Putamen (tissue), 1 donor: ENCODE results near the gene EVI5.
A peak's percentile ranks its signal among the peaks of the same experiment; 100 is the strongest.
"Not testable (repeated sequence)": the region's sequence is repeated elsewhere in the genome, so short reads cannot be mapped to it uniquely, and the experiment has no call there.

Source experiments
- DNase-seq: peaks from one replicate; pipeline ENCODE4 v3.0.0-alpha.2; 2016; ENCODE audit warnings: low spot score

EVI5 gene

DNA sequence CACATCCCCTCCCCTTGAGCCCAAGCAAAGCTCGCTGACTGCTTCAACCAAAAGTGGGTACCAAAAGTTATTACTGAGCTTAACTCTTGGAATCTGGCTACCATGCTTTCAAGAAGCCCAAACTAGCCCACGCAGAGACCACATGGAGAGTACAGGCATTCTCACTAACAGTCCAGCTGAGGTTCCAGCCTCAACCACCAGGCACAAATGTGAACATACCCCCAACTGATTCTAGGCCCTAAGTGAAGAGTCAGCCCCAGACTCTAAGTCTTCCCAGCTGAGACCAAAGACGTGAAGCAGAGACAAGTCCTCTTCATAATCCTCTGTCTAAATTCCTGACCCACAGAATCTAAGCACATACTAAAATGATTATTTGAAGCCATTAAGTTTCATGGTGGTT, 36.8 kb downstream of the EVI5 start:
- DNase-seq: no peak

- DNase-seq: no peak
Observed at GRCh38 chr1:92747735-92748134, 37.2 kb downstream of the EVI5 start.

- DNase-seq: not testable (repeated sequence)
Observed at GRCh38 chr1:92746255-92746654, 38.7 kb downstream of the EVI5 start.

DNA sequence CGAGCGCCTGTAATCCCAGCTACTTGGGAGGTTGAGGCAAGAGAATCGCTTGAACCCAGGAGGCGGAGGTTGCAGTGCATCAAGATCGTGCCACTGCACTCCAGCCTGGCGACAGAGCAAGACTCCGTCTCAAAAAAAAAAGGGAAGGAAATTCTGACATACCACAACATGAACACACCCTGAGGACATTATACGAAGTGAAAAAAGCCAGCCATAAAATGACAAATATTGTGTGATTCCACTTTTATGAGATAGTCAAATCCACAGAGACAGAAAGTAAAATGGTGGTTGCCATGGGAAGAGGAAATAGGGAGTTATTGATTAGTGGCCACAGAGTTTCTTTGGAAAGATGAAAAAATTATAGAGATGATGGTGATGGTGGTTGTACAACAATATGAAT, 41.7 kb downstream of the EVI5 start:
- DNase-seq: no peak

GRCh38 chr1:92739669-92740524, 45.0 kb downstream of the EVI5 start:
- DNase-seq: no peak

DNA sequence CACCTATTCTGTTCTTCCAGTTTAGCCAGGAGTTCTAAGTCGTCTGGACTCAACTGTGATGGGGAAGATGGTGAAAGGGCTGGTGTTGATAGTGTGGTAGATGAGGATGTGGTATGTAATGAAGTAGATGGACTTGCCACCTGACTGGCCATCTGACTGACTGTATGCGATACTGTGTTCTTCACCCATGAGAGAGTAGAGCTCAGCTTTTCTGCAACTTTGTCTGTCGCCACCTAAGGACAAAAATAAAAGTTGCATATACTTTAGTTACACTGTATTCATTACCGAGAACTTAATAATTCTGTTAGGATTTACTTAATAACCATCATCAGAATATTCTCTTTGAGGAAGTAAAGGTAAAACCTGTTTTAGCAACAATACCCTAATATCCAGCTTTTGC, 48.5 kb downstream of the EVI5 start:
- DNase-seq: no peak

DNA sequence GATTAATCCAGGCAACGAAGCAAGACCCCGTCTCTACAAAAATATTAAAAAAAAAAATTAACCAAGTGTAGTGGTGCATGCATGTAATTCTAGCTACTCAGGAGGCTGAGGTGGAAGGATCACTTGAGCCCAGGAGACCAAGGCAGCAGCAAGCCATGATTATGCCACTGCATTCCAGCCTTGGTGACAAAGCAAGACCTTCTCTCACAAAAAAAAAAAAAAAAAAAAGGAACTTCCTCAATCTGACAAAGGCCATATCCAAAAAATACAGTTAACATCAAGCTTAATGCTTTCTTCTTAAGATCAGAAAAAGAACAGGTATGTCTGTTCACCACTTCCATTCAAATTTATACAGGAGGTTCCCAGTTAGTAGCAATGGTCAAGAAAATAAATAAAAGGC, 54.4 kb downstream of the EVI5 start:
- no peak for DNase-seq

- DNase-seq: no peak
Observed at GRCh38 chr1:92728697-92729096, 56.2 kb downstream of the EVI5 start.

DNA sequence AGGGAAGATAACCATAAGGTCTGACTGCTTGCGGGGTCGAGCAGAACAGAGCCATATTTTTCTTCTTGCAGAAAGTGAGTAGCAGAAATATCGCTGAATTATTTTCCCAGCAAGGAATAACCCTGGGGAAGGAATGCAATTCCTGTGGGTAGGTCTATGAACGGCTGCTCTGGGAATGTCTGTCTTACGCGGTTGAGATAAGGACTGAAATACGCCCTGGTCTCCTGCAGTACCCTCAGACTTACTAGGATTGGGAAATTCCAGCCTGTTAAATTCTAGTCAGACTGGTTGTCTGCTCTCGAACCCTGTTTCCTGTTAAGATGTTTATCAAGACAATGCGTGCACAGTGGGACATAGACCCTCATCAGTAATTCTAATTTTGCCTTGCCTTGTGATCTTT, 61.2 kb downstream of the EVI5 start:
- DNase-seq: not testable (repeated sequence)

DNA sequence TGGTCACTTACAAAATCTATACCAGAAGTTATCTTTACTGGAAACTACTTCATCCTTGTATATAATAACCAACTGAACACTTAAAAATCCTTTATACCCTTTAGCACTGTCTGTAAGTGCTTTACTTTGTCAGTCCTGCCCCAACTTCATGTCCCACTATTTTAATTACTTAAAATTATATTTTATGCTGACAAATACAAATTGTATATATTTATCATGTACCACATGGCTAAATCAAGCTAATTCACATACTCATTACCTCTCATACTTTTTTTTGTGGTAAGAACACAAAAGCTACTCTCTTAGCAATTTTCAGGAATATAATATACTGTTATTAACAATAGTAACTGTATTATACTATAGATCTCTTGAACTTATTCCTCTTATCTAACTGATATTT, 63.0 kb downstream of the EVI5 start:
- no peak for DNase-seq

- not testable (repeated sequence) for DNase-seq
Observed at GRCh38 chr1:92721157-92721556, 63.8 kb downstream of the EVI5 start.

GRCh38 chr1:92715476-92715951, 69.4 kb downstream of the EVI5 start:
- peak; percentile 0 for DNase-seq

DNA sequence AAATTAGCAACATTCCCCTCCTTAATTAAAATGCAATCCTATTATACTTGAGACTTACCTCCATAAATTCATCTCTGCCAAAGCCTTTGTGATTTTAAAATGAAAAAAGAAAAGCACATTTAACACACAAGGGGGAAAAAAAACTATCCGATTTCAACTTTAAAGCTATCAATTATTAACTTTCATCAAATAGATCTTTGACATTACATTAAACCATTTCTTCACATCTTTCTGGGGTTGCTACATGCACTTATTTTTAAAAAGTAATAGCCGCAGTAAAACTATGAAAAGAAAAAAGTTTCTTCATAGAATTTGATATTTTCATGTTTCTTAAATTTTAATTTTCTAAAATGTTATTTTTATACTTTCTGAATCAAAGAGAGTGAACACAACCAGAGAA, 71.0 kb downstream of the EVI5 start:
- DNase-seq: no peak

- no peak for DNase-seq
Observed at GRCh38 chr1:92711473-92712165, 73.3 kb downstream of the EVI5 start.

GRCh38 chr1:92709738-92710137, 75.2 kb downstream of the EVI5 start:
- DNase-seq: no peak

GRCh38 chr1:92708368-92708950, 76.4 kb downstream of the EVI5 start:
- no peak for DNase-seq

- DNase-seq: no peak
Observed at GRCh38 chr1:92707709-92708108, 77.2 kb downstream of the EVI5 start.

DNA sequence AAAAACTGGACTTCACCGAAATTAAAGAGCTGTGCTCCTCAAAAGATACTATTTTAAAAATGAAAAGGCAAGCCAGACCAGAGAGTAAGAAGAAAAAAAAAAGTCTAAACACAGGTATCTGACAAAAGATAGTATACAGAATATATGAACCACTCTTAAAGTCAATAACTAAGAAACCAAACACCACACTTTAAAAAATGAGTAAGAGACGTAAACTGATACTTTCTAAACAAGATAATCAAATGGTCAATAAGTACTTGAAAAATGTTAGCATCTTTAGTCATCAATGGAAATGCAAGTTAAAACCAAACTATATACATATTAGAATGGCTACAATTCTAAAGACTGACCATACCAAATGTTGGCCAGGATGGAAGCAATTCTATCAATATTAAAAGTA, 77.6 kb downstream of the EVI5 start:
- no peak for DNase-seq

GRCh38 chr1:92705446-92705845, 79.5 kb downstream of the EVI5 start:
- no peak for DNase-seq

- DNase-seq: no peak
Observed at GRCh38 chr1:92701147-92701546, 83.8 kb downstream of the EVI5 start.

DNA sequence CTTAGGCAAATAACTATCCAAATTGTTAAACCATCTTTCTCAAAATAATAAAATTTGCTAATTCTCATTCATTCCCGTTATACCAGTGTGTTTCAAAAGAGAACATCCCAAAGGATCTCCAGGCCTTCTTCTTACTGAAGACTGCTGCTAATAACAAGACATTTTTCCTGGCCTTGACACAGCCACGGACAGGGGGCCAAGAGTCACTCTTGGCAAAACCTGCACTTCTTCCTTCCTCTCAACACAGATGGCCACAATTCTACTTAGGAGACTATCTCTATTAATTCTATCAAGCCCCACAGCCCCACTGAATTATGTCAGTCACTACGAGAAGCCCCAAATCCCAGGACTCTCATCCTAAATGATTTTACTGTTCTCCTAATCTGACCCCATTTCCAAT, 86.0 kb downstream of the EVI5 start:
- DNase-seq: no peak

- no peak for DNase-seq
Observed at GRCh38 chr1:92695104-92695503, 89.8 kb downstream of the EVI5 start.

- DNase-seq: no peak
Observed at GRCh38 chr1:92691925-92692324, 93.0 kb downstream of the EVI5 start.
